Muscle layer of colon (tissue), 2 donors: ENCODE measurements around the gene CCDC97.
"Not testable (repeated sequence)": the region's sequence is repeated elsewhere in the genome, so short reads cannot be mapped to it uniquely, and the experiment has no call there.

Source experiments
- H3K27ac ChIP-seq: one replicate; pipeline ENCODE4 v1.7.0; 2013; ENCODE audit warnings: low read depth, mild to moderate bottlenecking, low read length, moderate library complexity
- H3K27me3 ChIP-seq, 2 donors: one replicate each; pipeline ENCODE4 v1.7.0; 2013; ENCODE audit warnings: low read length in 2 of 2, mild to moderate bottlenecking in 2 of 2; ENCODE audit not compliant: insufficient read depth in 2 of 2, control insufficient read depth in 1 of 2
- H3K36me3 ChIP-seq: one replicate; pipeline ENCODE4 v1.7.0; 2013; ENCODE audit warnings: mild to moderate bottlenecking, low read length; ENCODE audit not compliant: insufficient read depth
- H3K4me1 ChIP-seq: one replicate; pipeline ENCODE4 v1.7.0; 2013; ENCODE audit warnings: mild to moderate bottlenecking, low read length; ENCODE audit not compliant: insufficient read depth
- H3K4me3 ChIP-seq, 2 donors: one replicate each; pipeline ENCODE4 v1.7.0; 2013; ENCODE audit warnings: low read length in 2 of 2, low read depth in 1 of 2, mild to moderate bottlenecking in 1 of 2, moderate library complexity in 1 of 2
- H3K9ac ChIP-seq: one replicate; pipeline ENCODE4 v1.7.0; 2013; ENCODE audit warnings: low read length
- H3K9me3 ChIP-seq: one replicate; pipeline ENCODE4 v1.7.0; 2013; ENCODE audit warnings: mild to moderate bottlenecking, low read length
- donor health status: abdominal sarcoma.
- donor health status: Adenocarcinoma of cecum.

Gene CCDC97

GRCh38 chr19:41274802-41275201 lies 35.2 kb upstream of the CCDC97 start:
- Histone ChIP-seq H3K36me3 (peaks cover 90% of the 10 kb centered on the region), H3K4me3 (no peak overlapping the region), H3K27me3 (no peaks in the 10 kb centered on the region)

DNA sequence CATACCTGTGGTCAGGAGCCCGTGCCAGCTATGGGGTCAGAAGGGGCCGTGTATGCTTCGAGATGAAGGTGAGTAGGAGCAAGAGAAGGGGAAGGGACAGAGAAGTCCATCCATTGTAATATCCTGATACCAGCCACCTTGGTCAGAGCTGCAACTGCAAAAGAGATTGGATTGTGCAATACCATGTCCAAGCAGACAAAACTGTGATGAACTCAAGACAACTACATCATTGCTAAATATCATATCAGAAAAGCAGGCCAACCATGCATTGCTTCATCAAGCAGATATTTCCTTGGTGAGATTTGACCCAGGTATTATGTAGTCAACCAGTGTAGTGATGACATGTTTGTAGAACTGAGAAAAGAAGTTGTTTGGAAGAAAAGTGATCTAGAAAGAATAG lies 33.7 kb upstream of the CCDC97 start:
- H3K9me3 ChIP-seq: no peaks in the 10 kb centered on the region
- H3K9ac ChIP-seq: no peak overlapping the region
- H3K36me3 ChIP-seq: peaks cover 92% of the 10 kb centered on the region
- H3K4me3 ChIP-seq: no peak overlapping the region
- H3K4me1 ChIP-seq: no peaks in the 10 kb centered on the region
- no peak overlapping the region for H3K27ac ChIP-seq
- no peaks in the 10 kb centered on the region for H3K27me3 ChIP-seq

More at GRCh38 chr19:41274802-41275201, 35.2 kb upstream of the CCDC97 start:
- Histone ChIP-seq H3K27ac (no peak overlapping the region), H3K4me1 (no peaks in the 10 kb centered on the region), H3K9me3 (no peaks in the 10 kb centered on the region), H3K9ac (no peak overlapping the region)

- H3K27ac ChIP-seq: no peak overlapping the region
- no peak overlapping the region for H3K4me3 ChIP-seq
- H3K4me1 ChIP-seq: no peaks in the 10 kb centered on the region
- no peak overlapping the region for H3K9ac ChIP-seq
- no peaks in the 10 kb centered on the region for H3K27me3 ChIP-seq
- no peaks in the 10 kb centered on the region for H3K9me3 ChIP-seq
- peaks cover 82% of the 10 kb centered on the region for H3K36me3 ChIP-seq
Observed at GRCh38 chr19:41278478-41278877, 31.5 kb upstream of the CCDC97 start.

- Histone ChIP-seq H3K27ac (no peak overlapping the region), H3K4me1 (no peaks in the 10 kb centered on the region), H3K27me3 (no peaks in the 10 kb centered on the region), H3K9me3 (no peaks in the 10 kb centered on the region), H3K36me3 (peaks cover 72% of the 10 kb centered on the region), H3K9ac (no peak overlapping the region), H3K4me3 (no peak overlapping the region)
Observed at GRCh38 chr19:41288673-41289530, 21.1 kb upstream of the CCDC97 start.

GRCh38 chr19:41289814-41290213 lies 20.2 kb upstream of the CCDC97 start:
- not testable (repeated sequence) for H3K9me3 ChIP-seq, H3K9ac ChIP-seq, H3K4me3 ChIP-seq, H3K27me3 ChIP-seq, H3K27ac ChIP-seq, H3K4me1 ChIP-seq
- H3K36me3 ChIP-seq: peaks cover 75% of the 10 kb centered on the region

DNA sequence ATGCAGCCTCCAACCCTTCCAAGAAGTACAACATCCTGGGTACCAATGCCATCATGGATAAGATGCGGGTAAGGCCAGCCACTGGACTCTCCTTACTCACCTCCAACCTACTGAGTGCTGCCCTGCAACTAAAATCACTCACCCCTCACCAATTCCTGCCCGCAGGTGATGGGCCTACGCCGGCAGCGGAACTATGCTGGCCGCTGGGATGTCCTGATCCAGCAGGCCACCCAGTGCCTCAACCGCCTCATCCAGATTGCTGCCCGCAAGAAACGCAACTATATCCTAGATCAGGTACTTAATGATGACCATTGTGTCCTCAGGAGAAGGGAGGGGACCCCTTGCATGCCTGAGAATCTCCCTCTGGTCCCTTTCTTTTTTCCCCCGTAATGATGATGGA lies 15.6 kb upstream of the CCDC97 start:
- Histone ChIP-seq H3K9me3 (no peaks in the 10 kb centered on the region), H3K9ac (no peak overlapping the region), H3K27ac (no peak overlapping the region), H3K4me1 (peaks cover 29% of the 10 kb centered on the region), H3K27me3 (no peaks in the 10 kb centered on the region), H3K36me3 (peaks cover 76% of the 10 kb centered on the region), H3K4me3 (no peak overlapping the region)

- Histone ChIP-seq H3K9me3 (no peaks in the 10 kb centered on the region), H3K36me3 (peaks cover 67% of the 10 kb centered on the region), H3K9ac (no peak overlapping the region), H3K4me1 (peaks cover 40% of the 10 kb centered on the region), H3K27ac (peak overlapping the region; percentile 4), H3K27me3 (no peaks in the 10 kb centered on the region), H3K4me3 (no peak overlapping the region)
Observed at GRCh38 chr19:41295499-41295898, 14.5 kb upstream of the CCDC97 start.

GRCh38 chr19:41296433-41296871 lies 13.5 kb upstream of the CCDC97 start:
- Histone ChIP-seq H3K36me3 (peaks cover 69% of the 10 kb centered on the region), H3K4me1 (peaks cover 42% of the 10 kb centered on the region), H3K9ac (no peak overlapping the region), H3K27ac (peak overlapping the region; percentile 16), H3K9me3 (no peaks in the 10 kb centered on the region), H3K4me3 (no peak overlapping the region), H3K27me3 (no peaks in the 10 kb centered on the region)

DNA sequence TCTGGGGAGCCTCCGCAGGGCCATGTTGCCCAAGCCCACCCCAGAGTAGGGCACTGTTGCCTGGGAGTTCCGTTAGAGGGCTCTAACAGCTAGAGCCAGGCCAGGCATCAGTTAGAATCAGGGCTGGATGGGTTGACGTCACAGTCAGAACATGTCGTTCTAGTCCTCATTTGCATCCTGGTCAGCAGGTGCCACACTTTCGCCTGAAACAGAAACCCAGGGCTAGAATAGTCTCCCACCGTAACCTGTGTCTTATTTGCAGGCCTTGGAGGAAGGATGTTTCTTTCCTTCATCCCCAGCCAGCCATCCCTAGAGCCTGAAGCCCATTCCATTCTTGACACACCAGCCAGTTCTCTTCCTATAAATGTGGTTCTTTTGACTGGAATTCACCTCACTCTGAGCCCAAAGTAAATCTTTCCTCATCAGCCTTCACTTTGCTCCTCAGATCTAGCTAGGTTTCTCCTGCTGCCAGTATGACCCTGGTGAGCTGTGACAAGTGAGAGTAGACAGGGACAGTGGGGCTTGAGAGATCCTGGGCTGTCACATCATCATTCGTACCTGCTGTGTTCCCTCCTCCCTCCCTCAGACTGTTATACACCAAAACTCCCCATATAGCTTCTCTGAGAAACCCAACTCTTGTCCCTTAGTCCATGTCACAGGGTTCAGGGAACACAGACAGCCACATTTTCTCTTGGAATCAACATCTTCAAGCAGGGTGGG lies 12.2 kb upstream of the CCDC97 start:
- peak overlapping the region in 1 of 2 donors; percentile 12 for H3K4me3 ChIP-seq
- peaks cover 42% of the 10 kb centered on the region for H3K4me1 ChIP-seq
- H3K27ac ChIP-seq: peak overlapping the region; percentile 86
- H3K9ac ChIP-seq: no peak overlapping the region
- H3K27me3 ChIP-seq: no peaks in the 10 kb centered on the region
- H3K9me3 ChIP-seq: no peaks in the 10 kb centered on the region
- H3K36me3 ChIP-seq: peaks cover 70% of the 10 kb centered on the region

DNA sequence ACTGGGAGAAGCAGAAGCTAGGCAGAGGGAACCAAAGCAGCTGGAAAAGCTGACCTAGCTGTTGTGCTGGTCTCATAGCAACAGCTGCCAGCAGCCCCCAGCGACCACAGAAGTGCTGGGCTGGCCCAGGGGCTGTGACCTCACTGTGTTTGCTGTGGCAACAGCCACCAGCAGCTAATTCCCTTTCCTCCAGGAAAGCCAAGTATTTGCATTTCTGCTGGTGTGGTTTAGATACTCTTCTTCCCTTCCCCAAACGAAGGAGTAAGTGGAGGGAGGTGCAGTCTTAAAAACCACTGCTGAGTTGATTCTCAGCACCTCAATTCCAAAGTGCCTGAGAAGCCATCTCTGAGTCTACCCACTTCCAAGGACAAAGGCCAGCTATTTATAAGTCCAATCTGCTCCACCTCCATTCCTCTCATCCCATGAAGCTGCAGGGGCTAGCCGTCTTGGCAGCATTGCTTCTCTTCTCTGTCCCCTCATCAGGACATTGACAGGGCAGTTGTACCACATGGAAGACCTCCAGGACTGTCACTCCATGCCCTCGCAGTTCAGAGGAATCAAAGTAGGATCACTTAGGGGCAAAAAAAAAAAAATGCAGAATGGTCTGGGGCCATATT lies 11.5 kb upstream of the CCDC97 start:
- Histone ChIP-seq H3K4me3 (peak overlapping the region in 1 of 2 donors; percentile 12), H3K4me1 (peaks cover 42% of the 10 kb centered on the region), H3K9ac (no peak overlapping the region), H3K36me3 (peaks cover 70% of the 10 kb centered on the region), H3K27me3 (no peaks in the 10 kb centered on the region), H3K27ac (peak overlapping the region; percentile 86), H3K9me3 (no peaks in the 10 kb centered on the region)

- H3K9ac ChIP-seq: no peak overlapping the region
- H3K4me3 ChIP-seq: no peak overlapping the region
- H3K27ac ChIP-seq: peak overlapping the region; percentile 86
Observed at GRCh38 chr19:41299046-41299754, 10.8 kb upstream of the CCDC97 start.

More at GRCh38 chr19:41299046-41299754, 10.8 kb upstream of the CCDC97 start:
- Histone ChIP-seq H3K4me1 (peaks cover 42% of the 10 kb centered on the region), H3K36me3 (peaks cover 70% of the 10 kb centered on the region), H3K9me3 (no peaks in the 10 kb centered on the region), H3K27me3 (no peaks in the 10 kb centered on the region)
